HL-60/S4 treated with retinoic acid at 250 ng/mL for 4 days and 3 days (cell line): ENCODE data around the gene GPR18.
"Not testable (repeated sequence)": the region's sequence is repeated elsewhere in the genome, so short reads cannot be mapped to it uniquely, and the experiment has no call there.

Source experiments
- in situ Hi-C: fragments of 300-500 bp; cut with MboI; formaldehyde crosslinking; loops from 2 replicates; pipeline ENCODE4 v1.7.0; 2022; ENCODE audit warnings: low sequenced_read_pairs

The GPR18 gene

GRCh38 chr13:99246100-99246499 lies 12.1 kb downstream of the GPR18 start:
- in situ Hi-C loops, result no loop called here

GRCh38 chr13:99237981-99238662 lies 20.1 kb downstream of the GPR18 start:
- in situ Hi-C loops, result no loop called here

GRCh38 chr13:99231721-99232120 lies 26.5 kb downstream of the GPR18 start:
- in situ Hi-C loops, result no loop called here

- in situ Hi-C loops, result no loop called here
Observed at GRCh38 chr13:99230991-99231390, 27.2 kb downstream of the GPR18 start.

- in situ Hi-C loops, result not testable (repeated sequence)
Observed at GRCh38 chr13:99230588-99230987, 27.6 kb downstream of the GPR18 start.

GRCh38 chr13:99228737-99229691 lies 29.2 kb downstream of the GPR18 start:
- in situ Hi-C loops, result no loop called here

GRCh38 chr13:99227909-99228688 lies 30.1 kb downstream of the GPR18 start:
- in situ Hi-C loops, result no loop called here

GRCh38 chr13:99227331-99227900 lies 30.8 kb downstream of the GPR18 start:
- in situ Hi-C loops, result no loop called here

GRCh38 chr13:99226513-99226912 lies 31.7 kb downstream of the GPR18 start:
- in situ Hi-C loops, result no loop called here

GRCh38 chr13:99225078-99225477 lies 33.1 kb downstream of the GPR18 start:
- in situ Hi-C loops, result no loop called here

- in situ Hi-C loops, result no loop called here
Observed at GRCh38 chr13:99224021-99224420, 34.2 kb downstream of the GPR18 start.

- in situ Hi-C loops, result no loop called here
Observed at GRCh38 chr13:99223587-99223986, 34.6 kb downstream of the GPR18 start.

GRCh38 chr13:99221567-99222239 lies 36.5 kb downstream of the GPR18 start:
- in situ Hi-C loops, result no loop called here

- in situ Hi-C loops, result no loop called here
Observed at GRCh38 chr13:99220199-99220935, 37.8 kb downstream of the GPR18 start.

- in situ Hi-C loops, result no loop called here
Observed at GRCh38 chr13:99218969-99219368, 39.2 kb downstream of the GPR18 start.

GRCh38 chr13:99218545-99218944 lies 39.6 kb downstream of the GPR18 start:
- in situ Hi-C loops, result no loop called here

GRCh38 chr13:99218126-99218525 lies 40.1 kb downstream of the GPR18 start:
- in situ Hi-C loops, result no loop called here

GRCh38 chr13:99217461-99218110 lies 40.6 kb downstream of the GPR18 start:
- in situ Hi-C loops, result no loop called here

GRCh38 chr13:99215184-99215830 lies 42.9 kb downstream of the GPR18 start:
- in situ Hi-C loops, result no loop called here
